PC-9 (cell line): ENCODE measurements around the gene RHO. TPM values are rescaled to one million over a fixed set of nuclear protein-coding genes. Genes with fewer than 3 reads are reported as not detected.

Experiments used
- BruUV-seq: library from RNA; stranded (reverse); fragments of 400-500 nt; replicated peaks from 2 replicates; lab custom pipeline; 2021; lab: Mats Ljungman, UMichigan
- CTCF ChIA-PET: fragments of 300-600 bp; sonication (Branson Sonifier 250); formaldehyde crosslinking; loops from one replicate; lab custom pipeline; 2022; ENCODE audit warnings: antibody characterized with exemption; lab: Charles Lee
- POLR2A ChIA-PET: fragments of 300-600 bp; sonication (Branson Sonifier 250); formaldehyde crosslinking; loops from one replicate; lab custom pipeline; 2022; ENCODE audit warnings: antibody characterized with exemption; ENCODE audit not compliant: unreplicated experiment; lab: Charles Lee
- DNase-seq, 2 experiments: peaks; one replicate each; pipeline versions ENCODE4 v3.0.0 to v3.0.0-alpha.2; 2015 to 2022; ENCODE audit warnings: mixed read lengths in 1 of 2
- H2AFZ ChIP-seq: fragments of 200-600 bp; sonication (generic); 2 replicates; pipeline ENCODE4 v1.8.1; 2017; ENCODE audit warnings: antibody characterized with exemption
- H3F3A ChIP-seq: fragments of 200-600 bp; sonication (generic); 2 replicates; pipeline ENCODE4 v1.8.1; 2017; ENCODE audit warnings: antibody characterized with exemption, mild to moderate bottlenecking, low read depth; ENCODE audit not compliant: insufficient read depth
- H3K27ac ChIP-seq: fragments of 200-600 bp; sonication (generic); 2 replicates; pipeline ENCODE4 v1.6.1; 2016; ENCODE audit warnings: mixed run types
- H3K27me3 ChIP-seq: fragments of 200-600 bp; sonication (generic); 2 replicates; pipeline ENCODE4 v1.6.1; 2016; ENCODE audit warnings: low read depth, mixed run types; ENCODE audit not compliant: insufficient read depth
- H3K36me3 ChIP-seq: fragments of 200-600 bp; sonication (generic); 2 replicates; pipeline ENCODE4 v1.6.1; 2016; ENCODE audit warnings: low read depth, mixed run types
- H3K4me1 ChIP-seq: fragments of 200-600 bp; sonication (generic); replicated peaks from 2 replicates; pipeline ENCODE4 v1.6.1; 2016; ENCODE audit warnings: mixed run types; ENCODE audit not compliant: insufficient read depth
- H3K4me2 ChIP-seq: fragments of 200-600 bp; sonication (generic); 2 replicates; pipeline ENCODE4 v1.6.1; 2017; ENCODE audit warnings: mixed run types
- H3K4me3 ChIP-seq: fragments of 200-600 bp; sonication (generic); 2 replicates; pipeline ENCODE4 v1.6.1; 2016; ENCODE audit warnings: mixed run types
- H3K79me2 ChIP-seq: fragments of 200-600 bp; sonication (generic); 2 replicates; pipeline ENCODE4 v1.6.1; 2017; ENCODE audit warnings: low read depth, mixed run types
- H3K9me2 ChIP-seq: fragments of 200-600 bp; sonication (generic); 2 replicates; pipeline ENCODE4 v1.8.1; 2017; ENCODE audit warnings: mild to moderate bottlenecking; ENCODE audit not compliant: insufficient read depth
- H3K9me3 ChIP-seq: fragments of 200-600 bp; sonication (generic); 2 replicates; pipeline ENCODE4 v1.8.1; 2016; ENCODE audit warnings: low read depth; ENCODE audit not compliant: insufficient read depth
- H4K20me1 ChIP-seq: fragments of 200-600 bp; sonication (generic); 2 replicates; pipeline ENCODE4 v1.8.1; 2017; ENCODE audit not compliant: insufficient read depth
- CTCF ChIP-seq: fragments of 200-600 bp; sonication (generic); conservative IDR thresholded peaks from 2 replicates; pipeline ENCODE4 v1.6.1; 2017; ENCODE audit warnings: mixed run types, antibody characterized with exemption, mild to moderate bottlenecking, moderate library complexity
- EZH2 ChIP-seq: fragments of 200-600 bp; sonication (generic); IDR thresholded peaks from 2 replicates; pipeline ENCODE4 v1.8.0; 2017; ENCODE audit warnings: antibody characterized with exemption, low read depth
- intact Hi-C: fragments of 100-400 bp; cut with micrococcal nuclease; formaldehyde crosslinking; loops from one replicate; pipeline ENCODE4 v1.10.0; 2022; ENCODE audit not compliant: unreplicated experiment
- total RNA-seq: library from RNA; stranded (reverse); gene quantifications from 2 replicates; pipeline ENCODE4 v1.2.3, GENCODE V29; 2021

The RHO gene
- total RNA-seq, 1 experiment from 2014 or later, result not detected

GRCh38 chr3:129522953-129523352 is 5.5 kb upstream of the RHO start:
- H3K9me2 ChIP-seq, result no peaks in the 10 kb centered on the region
- no peak for DNase-seq
- H2AFZ ChIP-seq, result no peak overlapping the region
- H4K20me1 ChIP-seq, result no peaks in the 10 kb centered on the region
- H3K4me3 ChIP-seq, result no peak overlapping the region
- H3K27me3 ChIP-seq, result no peaks in the 10 kb centered on the region
- no TSS peak for BruUV-seq
- H3K4me2 ChIP-seq, result no peak overlapping the region
- H3K36me3 ChIP-seq, result no peaks in the 10 kb centered on the region
- H3K9me3 ChIP-seq, result no peaks in the 10 kb centered on the region
- H3K4me1 ChIP-seq, result no peaks in the 10 kb centered on the region
- H3K27ac ChIP-seq, result no peak overlapping the region
- CTCF ChIA-PET, result no interaction called here
- TF ChIP-seq EZH2, result no peak
- no peak for TF ChIP-seq CTCF
- H3K79me2 ChIP-seq, result no peaks in the 10 kb centered on the region
- POLR2A ChIA-PET, result no interaction called here
- H3F3A ChIP-seq, result no peaks in the 10 kb centered on the region
- intact Hi-C loops, result no loop called here

- no peak overlapping the region for H3K4me2 ChIP-seq
- no TSS peak for BruUV-seq
- H3K4me1 ChIP-seq, result no peaks in the 10 kb centered on the region
- DNase-seq, result no peak
- H3K9me3 ChIP-seq, result no peaks in the 10 kb centered on the region
- TF ChIP-seq CTCF, result no peak
- no peak for TF ChIP-seq EZH2
- no peaks in the 10 kb centered on the region for H4K20me1 ChIP-seq
- no peak overlapping the region for H2AFZ ChIP-seq
- H3F3A ChIP-seq, result no peaks in the 10 kb centered on the region
- no peaks in the 10 kb centered on the region for H3K36me3 ChIP-seq
- no peak overlapping the region for H3K4me3 ChIP-seq
- H3K27ac ChIP-seq, result no peak overlapping the region
- no peaks in the 10 kb centered on the region for H3K27me3 ChIP-seq
- H3K9me2 ChIP-seq, result no peaks in the 10 kb centered on the region
- H3K79me2 ChIP-seq, result no peaks in the 10 kb centered on the region
- intact Hi-C loops, result no loop called here
- ChIA-PET CTCF (no interaction called here), POLR2A (interaction anchor here (0.5 kb wide), 1 partner anchor 11 kb away, joined by 3 read pairs; no protein-coding TSS in a partner anchor)
Measured at GRCh38 chr3:129524081-129524480, 4.4 kb upstream of the RHO start.

- H3K4me3 ChIP-seq, result no peak overlapping the region
- H3K4me2 ChIP-seq, result no peak overlapping the region
- H3F3A ChIP-seq, result no peaks in the 10 kb centered on the region
- H3K9me3 ChIP-seq, result no peaks in the 10 kb centered on the region
- H3K9me2 ChIP-seq, result no peaks in the 10 kb centered on the region
- CTCF ChIA-PET, result no interaction called here
- POLR2A ChIA-PET, result interaction anchor here (0.6 kb wide), 1 partner anchor 9 kb away, joined by 3 read pairs; no protein-coding TSS in a partner anchor
- no peaks in the 10 kb centered on the region for H3K27me3 ChIP-seq
- intact Hi-C loops, result no loop called here
- BruUV-seq, result no TSS peak
- H3K4me1 ChIP-seq, result 0 out of 2 replicates have a peak, but pooled peaks cover 5% of the 10 kb centered on the region
- DNase-seq, result no peak
- H2AFZ ChIP-seq, result no peak overlapping the region
- no peaks in the 10 kb centered on the region for H3K79me2 ChIP-seq
- no peak overlapping the region for H3K27ac ChIP-seq
- TF ChIP-seq EZH2 (no peak), CTCF (no peak)
- no peaks in the 10 kb centered on the region for H3K36me3 ChIP-seq
- no peaks in the 10 kb centered on the region for H4K20me1 ChIP-seq
Measured at GRCh38 chr3:129525341-129525968, 3.0 kb upstream of the RHO start.
